Stimulated activated CD8-positive, alpha-beta memory T cell treated with anti-CD3 and anti-CD28 coated beads, Interleukin-7, amount 100 ng/mL, for 24 hours (primary cell): ENCODE data around the gene SLC9C2.
"Not testable (repeated sequence)": the region's sequence is repeated elsewhere in the genome, so short reads cannot be mapped to it uniquely, and the experiment has no call there.

Source experiments
- DNase-seq: peaks from one replicate; pipeline ENCODE4 v3.0.0-alpha.2; 2020; ENCODE audit warnings: low read depth

The SLC9C2 gene

DNA sequence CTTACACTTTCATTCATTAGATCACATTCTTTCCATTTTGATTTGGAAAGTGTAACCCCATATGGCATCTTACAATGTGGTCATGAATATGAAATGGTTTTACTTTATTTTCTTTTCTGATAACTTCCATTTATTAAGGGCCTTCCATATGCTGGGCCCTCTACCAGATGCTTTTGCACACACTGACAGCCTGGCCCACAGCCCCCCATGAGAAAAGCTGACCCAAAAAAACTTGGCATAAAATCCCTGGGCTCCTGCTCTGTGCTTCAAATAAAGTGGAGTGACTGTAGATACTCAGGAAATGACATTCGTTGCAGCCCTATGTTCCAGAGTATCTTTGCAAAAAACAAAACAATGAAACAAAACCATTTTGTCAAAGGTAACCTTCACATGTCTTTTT, 76.9 kb downstream of the SLC9C2 start:
- no peak for DNase-seq

DNA sequence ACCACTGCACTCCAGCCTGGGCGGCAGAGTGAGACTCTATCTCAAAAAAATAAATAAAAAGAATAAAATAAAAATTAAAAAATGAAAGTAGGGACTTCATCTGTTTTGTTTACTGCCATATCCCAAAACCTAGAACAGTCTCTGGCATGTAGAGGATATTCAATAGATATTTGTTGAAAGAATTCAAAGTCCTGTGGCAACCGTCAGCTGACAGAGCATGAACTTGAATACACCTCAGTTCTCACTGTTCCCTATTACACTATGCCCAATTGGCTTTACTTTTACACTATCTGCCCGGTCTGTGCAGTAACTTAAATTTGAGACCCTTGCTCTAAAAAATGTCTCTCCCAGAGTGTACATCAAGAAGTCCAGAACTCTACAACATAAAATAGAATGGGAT, 79.5 kb downstream of the SLC9C2 start:
- no peak for DNase-seq

DNA sequence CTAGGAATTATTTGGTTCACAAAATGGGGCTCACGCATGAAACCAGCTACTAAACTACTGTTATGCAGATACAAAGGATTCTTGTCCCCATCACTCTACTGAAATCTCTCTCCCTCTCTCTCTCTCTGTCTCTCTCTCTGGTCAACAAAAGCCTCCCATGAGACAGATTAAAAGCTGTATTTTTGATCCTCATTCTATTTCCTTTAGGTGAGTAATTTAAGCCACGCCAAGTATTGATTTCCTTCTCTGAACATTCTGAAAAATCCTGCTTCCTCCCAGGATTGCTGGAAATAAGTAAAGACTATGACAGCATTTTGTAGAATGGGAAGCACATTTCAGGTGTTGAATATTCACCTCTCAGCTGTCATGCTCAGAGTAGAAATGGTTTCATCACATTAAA, 82.1 kb downstream of the SLC9C2 start:
- DNase-seq: no peak

DNA sequence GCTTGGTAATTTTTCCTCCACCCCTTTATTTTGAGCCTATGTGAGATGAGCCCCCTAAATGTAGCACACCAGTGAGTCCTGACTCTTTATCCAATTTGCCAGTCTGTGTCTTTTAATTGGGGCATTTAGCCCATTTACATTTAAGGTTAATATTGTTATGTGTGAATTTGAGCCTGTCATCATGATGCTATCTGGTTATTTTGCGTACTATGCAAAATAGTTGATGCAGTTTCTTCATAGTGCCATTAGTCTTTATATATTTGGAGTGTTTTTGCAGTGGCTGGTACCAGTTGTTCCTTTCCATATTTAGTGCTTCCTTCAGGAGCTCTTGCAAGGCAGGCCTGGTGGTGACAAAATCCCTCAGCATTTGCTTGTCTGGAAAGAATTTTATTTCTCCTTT, 88.4 kb downstream of the SLC9C2 start:
- DNase-seq: not testable (repeated sequence)

DNA sequence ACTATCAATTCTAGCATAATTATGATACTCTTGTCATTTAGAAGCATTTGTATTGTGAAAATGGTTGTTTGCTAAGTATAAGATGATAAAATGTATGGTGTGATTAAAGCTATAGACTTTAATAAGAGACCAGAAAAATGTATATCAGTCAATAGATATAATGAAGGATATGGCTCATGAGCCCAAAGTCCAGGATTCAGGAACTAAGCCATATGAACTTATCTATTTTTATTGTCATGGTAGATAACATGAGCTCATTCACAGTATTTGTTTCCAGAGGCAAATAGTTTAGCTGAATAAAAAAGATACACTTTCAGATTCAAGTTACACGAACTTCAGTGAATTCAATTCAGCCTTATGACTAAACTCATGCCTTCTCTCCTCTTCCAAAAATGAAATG, 93.1 kb downstream of the SLC9C2 start:
- no peak for DNase-seq

DNA sequence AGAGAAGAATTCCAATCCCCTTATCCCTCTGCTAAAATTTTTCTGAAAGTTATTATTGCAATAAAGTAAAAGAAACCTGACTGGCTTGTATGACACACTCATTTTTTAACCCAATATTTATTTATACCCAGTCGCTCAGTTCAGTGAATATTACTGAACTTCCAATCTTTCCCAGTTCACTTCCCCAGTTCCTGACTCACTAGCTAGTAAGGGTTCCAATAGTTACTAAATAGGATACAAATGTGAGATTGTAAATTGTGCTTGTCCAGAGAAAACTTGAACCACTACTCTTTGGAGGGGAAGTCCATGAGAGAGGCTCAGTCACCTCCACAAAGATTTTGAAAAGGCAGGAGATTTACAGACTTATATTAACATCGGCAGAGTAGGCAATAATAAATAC, 94.3 kb downstream of the SLC9C2 start:
- no peak for DNase-seq

DNA sequence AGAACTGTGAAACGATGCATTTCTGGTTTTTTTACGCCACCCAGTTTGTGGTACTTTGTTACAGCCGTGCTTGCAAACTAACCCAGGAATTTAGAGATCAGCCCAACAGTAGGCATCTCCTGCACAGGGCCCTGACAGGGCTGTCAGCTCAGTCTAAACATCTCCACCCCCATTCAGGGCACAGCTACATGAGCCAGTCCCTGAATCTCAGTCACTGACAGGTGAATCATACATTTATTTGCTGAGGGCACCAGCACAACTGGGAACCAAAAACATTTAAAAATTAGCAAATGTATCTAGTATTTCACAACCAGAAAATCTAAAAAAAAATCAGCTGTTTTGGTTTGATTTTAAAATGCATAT, 95.0 kb downstream of the SLC9C2 start:
- DNase-seq: no peak

DNA sequence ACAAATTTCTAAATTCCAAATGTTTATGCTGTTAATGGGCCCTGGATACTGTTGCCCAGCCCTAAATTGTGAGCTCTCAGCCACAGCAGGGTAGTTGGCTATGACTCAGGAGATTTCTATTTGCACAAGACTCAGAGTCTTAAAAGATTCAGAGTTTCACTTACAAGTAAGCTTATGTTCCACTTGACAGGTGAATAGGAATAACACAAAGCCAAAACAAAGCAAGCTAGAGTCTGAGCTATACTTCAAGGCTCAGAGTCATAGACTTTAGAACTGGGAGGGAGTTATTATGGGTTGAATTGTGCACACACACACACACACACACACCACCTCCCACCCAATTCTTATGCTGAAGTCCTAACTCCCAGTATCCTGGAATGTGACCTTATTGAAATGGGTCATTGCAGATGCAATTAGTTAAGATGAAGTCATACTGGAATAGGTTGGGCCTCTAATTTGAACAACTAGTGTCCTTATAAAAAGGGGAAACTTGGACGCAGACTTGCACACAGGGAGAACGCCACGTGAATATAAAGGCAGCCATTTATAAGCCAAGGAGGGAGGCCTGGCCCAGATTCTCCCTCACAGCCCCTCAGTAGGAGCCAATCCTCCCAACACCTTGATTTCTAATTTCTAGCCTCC, 95.5 kb downstream of the SLC9C2 start:
- DNase-seq: no peak

DNA sequence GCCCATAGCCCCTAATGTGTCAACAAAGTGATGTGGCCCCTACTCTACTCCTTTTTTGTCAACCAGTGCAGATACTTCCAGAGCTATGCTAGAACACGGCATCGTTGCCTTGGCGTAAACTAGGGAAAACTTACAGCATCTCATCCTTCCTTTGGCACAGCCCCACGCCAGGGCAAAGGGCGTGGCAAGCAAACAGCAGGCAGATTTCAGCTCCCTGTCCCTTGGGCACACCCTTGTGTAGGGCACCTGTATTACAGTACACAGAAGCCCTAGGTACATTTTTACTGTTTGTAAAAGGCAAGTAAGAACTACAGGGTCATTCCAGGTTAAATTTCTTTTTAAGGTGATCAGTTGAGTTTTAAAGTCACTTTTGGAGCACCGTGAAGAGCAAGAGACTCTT, 96.4 kb downstream of the SLC9C2 start:
- no peak for DNase-seq

DNA sequence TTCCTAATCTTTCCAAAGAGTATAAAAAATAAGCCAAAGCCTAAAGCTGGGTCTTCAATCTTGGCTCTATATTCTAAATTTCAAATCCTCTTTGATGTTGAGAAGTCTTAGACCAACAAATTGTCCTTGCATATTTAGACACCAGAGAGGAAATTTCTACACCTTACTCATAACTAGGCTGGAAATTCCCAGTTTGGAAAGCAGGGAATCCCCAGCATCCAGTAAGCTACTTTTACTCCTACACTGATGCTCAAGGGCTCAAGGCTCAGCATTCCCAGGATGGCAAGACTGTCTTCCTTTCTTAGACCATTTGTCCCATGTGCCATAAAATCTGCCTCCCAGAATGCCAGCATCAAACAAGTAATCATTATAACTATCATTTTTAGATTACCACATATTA, 97.5 kb downstream of the SLC9C2 start:
- DNase-seq: no peak

DNA sequence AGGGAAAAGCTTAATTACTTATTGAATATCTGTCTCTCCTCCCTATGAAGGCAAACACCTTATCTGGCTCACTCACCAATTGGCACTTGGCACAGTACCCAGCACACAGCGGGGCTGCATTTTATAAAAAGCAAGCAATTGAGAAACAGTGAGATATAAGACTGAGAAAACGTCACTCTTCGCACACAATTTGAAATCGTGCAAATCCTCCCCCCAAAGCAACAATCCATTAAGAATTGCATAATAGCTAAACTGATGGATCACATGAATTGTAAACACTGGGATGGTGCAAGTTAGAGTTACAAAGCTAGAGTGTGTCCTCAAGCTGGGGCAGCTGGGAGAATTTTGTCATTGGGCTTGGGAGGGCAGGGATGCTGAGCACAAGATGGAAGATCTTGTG, 98.6 kb downstream of the SLC9C2 start:
- no peak for DNase-seq

DNA sequence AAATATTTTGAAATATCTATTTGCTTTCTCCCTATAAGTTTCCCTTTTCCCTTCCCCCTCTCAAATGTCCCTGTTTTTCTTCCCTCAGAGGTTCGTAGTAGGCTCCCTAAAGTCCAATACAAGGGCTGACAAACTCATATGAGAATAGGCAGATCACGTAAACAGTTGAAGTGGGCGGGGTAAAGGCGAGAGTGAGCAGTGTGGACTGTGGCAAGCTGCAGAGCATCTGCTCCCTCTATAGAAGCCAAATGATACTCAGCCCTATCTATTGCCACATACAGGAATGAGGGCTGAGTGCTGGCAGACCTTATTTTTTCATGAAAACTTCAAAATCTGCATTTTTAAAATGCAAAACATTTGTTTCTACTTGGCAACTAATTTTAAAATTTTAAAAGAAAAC, 99.5 kb downstream of the SLC9C2 start:
- no peak for DNase-seq

DNA sequence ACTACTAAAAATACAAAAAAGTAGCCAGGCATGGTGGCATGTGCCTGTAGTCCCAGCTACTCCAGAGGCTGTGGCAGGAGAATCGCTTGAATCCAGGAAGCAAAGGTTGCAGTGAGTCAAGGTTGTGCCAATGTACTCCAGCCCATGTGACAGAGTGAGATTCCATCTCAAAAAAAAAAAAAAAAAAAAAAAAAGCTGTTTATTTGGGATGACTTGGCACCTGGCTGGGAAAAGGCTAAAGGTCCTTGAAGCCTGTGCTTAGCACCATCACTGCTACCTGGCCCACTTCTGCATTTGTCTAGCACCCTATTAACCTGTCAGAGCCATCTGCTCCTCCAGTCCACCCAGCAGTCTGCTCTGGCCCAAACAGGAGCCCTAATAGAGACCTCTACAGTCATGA, 100.8 kb downstream of the SLC9C2 start:
- no peak for DNase-seq

DNA sequence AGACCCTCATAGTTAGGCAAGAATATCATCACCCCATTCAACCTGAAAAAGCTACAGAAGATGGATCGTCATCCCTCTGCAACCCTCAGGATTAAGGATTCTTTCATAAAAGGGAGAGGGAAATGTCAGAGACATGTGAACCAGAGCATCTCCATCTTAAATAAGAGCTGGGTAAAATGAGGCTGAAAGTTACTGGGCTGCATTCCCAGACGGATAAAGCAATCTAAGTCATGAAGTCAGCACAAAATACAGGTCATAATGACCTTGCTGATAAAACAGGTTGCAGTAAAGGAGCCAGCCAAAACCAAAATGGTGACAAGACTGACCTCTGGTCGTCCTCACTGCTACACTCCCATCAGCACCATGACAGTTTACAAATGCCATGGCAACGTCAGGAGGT, 103.1 kb downstream of the SLC9C2 start:
- DNase-seq: no peak

DNA sequence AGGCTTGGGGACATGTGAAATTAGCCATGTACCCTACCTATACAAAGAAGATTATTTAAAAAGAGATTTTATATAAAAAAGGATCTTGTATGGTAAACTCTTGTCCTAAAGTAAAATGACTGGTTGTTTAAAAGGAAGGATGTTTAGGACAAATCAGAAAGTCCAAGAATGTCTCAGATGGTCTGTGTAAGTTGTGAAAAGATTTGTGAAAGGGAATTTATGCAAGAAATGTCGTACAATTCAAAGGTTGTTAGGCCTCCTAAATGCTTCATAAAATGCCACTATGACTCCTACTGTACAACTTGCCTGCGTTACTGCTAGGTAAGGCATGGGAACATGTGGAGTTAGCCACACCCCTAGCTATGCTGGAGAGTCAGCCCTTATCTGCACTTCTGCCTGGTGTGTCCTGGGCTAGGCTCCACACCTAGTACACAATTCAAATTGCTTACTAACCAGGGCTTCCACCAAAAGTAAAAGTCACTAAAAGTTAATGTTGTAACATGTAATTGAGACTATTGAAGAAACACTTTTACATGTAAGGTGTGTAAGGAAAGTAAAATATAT, 106.0 kb downstream of the SLC9C2 start:
- DNase-seq: no peak

DNA sequence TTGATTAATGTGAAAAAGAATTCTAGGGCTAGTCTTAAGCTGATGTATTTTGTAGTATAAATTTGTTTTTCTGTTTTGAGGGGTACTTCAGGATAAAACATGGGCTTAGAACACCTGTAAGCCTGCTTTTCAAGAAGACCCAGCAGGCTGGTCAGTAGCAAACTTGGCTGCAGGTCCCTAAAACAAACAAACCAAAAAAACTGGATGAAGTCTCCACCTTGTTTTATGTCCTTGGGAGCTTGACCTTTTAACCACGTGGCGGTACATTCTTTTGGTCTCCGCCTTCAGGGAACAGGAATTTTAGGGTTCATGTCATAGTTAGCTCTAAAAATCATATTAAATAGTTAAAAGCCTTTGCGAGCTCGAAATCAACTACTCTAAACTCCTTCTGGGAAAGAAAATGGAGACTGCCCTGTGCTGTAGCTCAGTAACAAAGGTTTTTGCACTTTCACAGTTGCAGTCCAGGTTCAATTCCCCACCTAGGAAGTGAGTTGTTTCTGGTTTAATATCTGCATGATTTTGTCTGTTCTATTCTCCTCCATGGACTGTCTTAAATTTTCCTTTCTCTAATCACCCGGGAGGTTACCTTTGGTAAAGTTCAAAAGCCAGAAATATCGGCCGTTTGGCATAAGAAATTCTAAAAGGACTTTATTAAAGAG, 107.1 kb downstream of the SLC9C2 start:
- no peak for DNase-seq

DNA sequence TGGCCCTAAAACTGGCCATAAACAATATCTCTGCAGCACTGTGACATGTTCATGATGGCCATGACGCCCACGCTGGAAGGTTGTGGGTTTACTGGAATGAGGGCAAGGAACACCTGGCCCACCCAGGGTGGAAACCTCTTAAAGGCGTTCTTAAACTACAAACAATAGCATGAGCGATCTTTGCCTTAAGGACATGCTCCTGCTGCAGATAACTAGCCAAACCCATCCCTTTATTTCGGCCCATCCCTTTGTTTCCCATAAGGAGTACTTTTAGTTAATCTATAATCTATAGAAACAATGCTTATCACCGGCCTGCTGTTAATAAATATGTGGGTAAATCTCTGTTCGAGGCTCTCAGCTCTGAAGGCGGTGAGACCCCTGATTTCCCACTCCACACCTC, 109.7 kb downstream of the SLC9C2 start:
- not testable (repeated sequence) for DNase-seq

DNA sequence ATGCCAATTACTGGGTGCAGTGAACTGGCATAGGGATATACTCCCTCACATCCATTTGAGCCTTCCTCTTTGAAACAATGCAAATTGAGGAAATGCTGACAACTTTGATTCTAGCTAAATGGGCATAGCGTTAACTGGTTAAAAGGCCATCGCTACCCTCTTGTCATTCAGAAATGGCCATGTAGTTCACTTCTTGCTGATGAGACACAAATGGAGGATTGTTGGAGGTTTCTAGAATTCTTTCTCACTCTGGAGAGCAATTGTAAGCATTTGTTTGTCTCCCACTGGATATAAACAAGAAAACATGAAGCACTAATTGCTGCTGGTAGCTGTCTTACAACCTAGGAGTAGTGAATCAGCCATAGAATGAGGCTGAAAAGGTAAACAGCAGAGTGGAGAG, 111.4 kb downstream of the SLC9C2 start:
- no peak for DNase-seq

DNA sequence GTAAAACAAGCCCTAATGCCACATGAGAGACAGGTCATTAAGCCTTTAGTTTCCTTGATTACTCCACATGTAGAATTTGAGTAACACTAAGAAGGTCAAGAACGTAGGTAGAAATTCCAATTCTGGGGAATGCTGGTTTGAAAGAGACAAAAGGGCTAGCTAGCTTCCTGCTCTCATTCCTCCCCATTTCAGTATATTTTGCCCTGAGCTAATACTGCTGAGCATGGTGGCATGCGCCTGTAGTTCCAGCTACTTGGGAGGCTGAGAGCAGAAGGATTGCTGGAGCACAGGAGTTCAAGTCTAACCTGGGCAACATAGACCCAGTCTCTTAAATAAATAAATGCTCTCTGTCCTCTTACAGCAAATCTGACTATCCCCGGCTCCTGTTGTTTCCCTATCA, 112.9 kb downstream of the SLC9C2 start:
- no peak for DNase-seq

DNA sequence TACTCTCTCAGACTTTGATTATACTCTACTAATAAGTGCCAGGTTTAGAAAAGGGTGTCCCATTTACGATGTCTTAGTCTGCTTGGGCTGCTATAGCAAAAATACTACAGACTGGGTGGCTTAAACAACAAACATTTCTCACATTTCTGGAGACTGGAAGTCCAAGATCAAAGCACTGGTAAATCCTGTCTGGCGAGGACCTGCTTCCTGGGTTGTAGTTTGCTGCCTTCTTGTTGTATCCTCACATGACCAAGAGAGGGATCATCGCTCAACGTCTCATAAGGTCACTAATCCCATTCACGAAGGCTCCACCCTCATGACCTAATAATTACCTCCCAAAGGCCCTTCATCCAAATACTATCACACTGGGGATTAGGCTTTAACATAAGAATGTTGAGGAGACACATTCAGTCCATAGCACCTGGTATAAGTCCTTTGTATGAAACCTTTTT, 113.7 kb downstream of the SLC9C2 start:
- DNase-seq: no peak

DNA sequence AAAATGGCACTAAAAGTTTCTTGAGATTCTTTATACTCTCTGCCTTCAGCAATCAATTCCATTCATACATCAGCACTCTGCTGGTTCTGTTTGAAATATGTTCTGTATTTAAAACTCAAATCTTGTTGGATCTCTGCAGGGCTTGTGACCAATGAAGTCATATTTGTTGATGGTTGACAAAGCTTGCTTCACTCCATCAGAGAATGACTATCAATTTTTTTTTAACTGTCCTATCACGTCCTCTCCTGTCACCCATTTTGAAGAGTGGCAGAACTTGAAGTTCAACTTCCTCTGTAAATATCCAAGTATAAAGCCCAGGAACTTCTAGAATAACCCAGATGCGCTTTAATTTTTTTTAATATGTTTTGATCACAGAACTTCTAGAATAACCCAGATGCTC, 114.9 kb downstream of the SLC9C2 start:
- no peak for DNase-seq

DNA sequence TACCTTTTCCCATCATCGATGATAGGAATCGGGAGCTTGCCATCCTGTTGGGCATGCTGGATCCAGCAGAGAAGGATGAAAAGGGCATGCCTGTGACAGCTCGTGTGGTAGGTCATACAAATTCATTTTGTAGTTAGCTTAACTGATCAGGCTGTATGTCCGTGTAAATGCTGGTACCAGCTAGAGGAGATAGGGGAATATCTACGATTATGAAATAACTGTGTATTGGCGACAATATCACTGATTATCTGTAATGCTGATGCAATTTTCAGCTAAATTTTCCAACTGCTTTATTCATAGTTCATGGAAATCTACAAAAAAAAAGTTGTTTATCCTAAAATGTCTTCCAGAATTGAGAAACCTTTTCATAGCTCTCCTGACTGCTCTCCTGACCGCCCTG, 117.5 kb downstream of the SLC9C2 start:
- DNase-seq: no peak

DNA sequence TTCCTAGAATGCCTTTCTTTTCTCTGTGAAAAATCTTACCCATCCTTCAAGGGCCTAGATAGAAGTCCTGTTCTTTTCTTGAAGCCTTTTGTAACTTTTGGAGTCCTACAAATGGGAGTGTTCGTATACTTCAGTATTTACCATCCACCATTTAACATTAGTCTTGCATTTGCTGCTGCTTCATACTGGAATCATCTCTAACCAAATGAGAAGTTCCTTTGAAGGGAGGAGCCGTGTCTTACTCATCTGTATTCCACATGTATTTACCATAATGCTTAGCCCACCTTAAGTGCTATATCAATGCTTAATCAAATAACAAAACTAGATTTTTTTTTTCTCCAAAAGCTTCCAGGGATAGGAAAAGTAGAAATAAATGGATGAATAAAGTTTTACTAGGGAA, 118.6 kb downstream of the SLC9C2 start:
- no peak for DNase-seq

DNA sequence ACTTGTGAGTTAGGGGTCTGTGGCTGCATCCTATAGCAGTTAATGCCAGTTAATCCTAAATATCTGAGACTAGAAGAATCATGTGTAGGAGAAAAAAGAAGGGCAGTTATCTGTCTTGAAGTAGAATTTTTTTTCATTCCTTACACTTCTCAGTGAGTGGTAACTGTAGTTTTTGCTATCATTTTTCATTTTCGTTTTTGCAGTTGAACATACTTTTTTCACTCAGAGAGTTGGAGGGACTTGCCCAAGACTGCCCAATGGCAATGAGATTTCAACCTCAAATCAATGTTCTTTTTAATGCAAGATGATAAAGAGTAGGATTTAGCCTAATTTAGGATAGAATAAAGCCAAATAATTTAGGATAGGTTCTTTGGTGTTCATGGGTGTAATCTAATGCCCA, 120.2 kb downstream of the SLC9C2 start:
- no peak for DNase-seq
